ENCODE data around the gene CNDP2. TPM values are rescaled to one million over a fixed set of nuclear protein-coding genes. Genes with fewer than 3 reads are reported as not detected.

Gene CNDP2
- total RNA-seq, 1 experiment from 2014 or later = 310 TPM

DNA sequence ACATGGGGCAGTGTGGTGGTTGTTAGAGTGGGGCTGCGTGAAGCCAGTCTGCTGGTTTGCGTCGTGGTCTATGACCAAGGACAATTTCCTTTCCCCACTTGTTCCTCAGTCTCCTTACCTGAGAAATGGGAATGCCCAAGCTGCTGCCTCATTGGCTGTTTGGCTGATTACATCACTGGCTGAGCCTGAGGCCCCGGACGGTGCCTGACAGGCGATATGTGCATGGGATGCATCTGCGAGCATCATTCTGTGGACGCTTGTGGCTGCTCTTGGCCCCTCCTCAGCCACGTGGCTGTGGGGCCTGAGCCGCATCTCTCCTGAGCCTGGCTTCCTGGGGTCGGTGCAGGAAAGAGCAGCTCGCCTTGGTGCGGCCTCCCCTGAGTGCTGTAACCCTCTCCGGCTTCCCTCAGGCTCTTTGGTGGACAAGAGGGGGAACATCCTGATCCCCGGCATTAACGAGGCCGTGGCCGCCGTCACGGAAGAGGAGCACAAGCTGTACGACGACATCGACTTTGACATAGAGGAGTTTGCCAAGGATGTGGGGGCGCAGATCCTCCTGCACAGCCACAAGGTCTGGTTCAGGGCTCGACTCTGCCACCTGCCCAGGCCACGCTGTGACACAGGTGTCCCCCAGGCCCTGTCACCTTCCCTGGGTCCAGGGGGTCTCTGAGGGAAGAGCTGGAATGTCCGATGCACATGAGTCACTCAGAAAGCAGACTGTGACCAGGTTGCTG, 17.2 kb downstream of the CNDP2 start:
- no peak for DNase-seq (ENCODE audit: low read depth, low spot score)
- in situ Hi-C loops (cut with HindIII; ENCODE audit: low pct_unique_long_range_greater_than_20kb, low sequenced_read_pairs) (no loop called here), intact Hi-C loops (cut with micrococcal nuclease; ENCODE audit: unreplicated experiment) (no loop called here)
- Histone ChIP-seq H3K4me3 (ENCODE audit: low read depth in 2 of 2, low read length in 2 of 2) (no peak overlapping the region), H3K27ac (ENCODE audit: low read length) (no peak overlapping the region), H3K4me1 (ENCODE audit: control insufficient read depth, insufficient read depth, low read length) (0 out of 2 replicates have a peak, but pooled peaks cover 4% of the 10 kb centered on the region), H3K36me3 (ENCODE audit: control insufficient read depth, insufficient read depth, low read length) (peaks cover 13% of the 10 kb centered on the region; the same call in 1 of the 2 replicates), H3K9me3 (ENCODE audit: control insufficient read depth, insufficient read depth, low read depth, low read length) (no peaks in the 10 kb centered on the region), H3K27me3 (ENCODE audit: control insufficient read depth, insufficient read depth, low read length) (no peaks in the 10 kb centered on the region)
- no peak for ATAC-seq
- no TSS peak for BruUV-seq (replicated peaks)
- ChIA-PET POLR2A (no interaction called here), CTCF (no interaction called here)
- TF ChIP-seq SIN3A (IDR thresholded peaks at IDR 0.05; ENCODE audit: borderline replicate concordance, insufficient read depth, low read depth, low read length) (no peak), TCF7L2 (IDR thresholded peaks at IDR 0.05; ENCODE audit: low read depth, low read length) (no peak), POLR2AphosphoS5 (IDR thresholded peaks at IDR 0.05; ENCODE audit: low read depth, low read length) (no peak)
- TF ChIP-seq, protein P1, sequence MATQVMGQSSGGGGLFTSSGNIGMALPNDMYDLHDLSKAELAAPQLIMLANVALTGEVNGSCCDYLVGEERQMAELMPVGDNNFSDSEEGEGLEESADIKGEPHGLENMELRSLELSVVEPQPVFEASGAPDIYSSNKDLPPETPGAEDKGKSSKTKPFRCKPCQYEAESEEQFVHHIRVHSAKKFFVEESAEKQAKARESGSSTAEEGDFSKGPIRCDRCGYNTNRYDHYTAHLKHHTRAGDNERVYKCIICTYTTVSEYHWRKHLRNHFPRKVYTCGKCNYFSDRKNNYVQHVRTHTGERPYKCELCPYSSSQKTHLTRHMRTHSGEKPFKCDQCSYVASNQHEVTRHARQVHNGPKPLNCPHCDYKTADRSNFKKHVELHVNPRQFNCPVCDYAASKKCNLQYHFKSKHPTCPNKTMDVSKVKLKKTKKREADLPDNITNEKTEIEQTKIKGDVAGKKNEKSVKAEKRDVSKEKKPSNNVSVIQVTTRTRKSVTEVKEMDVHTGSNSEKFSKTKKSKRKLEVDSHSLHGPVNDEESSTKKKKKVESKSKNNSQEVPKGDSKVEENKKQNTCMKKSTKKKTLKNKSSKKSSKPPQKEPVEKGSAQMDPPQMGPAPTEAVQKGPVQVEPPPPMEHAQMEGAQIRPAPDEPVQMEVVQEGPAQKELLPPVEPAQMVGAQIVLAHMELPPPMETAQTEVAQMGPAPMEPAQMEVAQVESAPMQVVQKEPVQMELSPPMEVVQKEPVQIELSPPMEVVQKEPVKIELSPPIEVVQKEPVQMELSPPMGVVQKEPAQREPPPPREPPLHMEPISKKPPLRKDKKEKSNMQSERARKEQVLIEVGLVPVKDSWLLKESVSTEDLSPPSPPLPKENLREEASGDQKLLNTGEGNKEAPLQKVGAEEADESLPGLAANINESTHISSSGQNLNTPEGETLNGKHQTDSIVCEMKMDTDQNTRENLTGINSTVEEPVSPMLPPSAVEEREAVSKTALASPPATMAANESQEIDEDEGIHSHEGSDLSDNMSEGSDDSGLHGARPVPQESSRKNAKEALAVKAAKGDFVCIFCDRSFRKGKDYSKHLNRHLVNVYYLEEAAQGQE (IDR thresholded peaks at IDR 0.05; ENCODE audit: insufficient read depth in 1 of 2, low read depth in 2 of 2, low read length in 1 of 2) = no peak

DNA sequence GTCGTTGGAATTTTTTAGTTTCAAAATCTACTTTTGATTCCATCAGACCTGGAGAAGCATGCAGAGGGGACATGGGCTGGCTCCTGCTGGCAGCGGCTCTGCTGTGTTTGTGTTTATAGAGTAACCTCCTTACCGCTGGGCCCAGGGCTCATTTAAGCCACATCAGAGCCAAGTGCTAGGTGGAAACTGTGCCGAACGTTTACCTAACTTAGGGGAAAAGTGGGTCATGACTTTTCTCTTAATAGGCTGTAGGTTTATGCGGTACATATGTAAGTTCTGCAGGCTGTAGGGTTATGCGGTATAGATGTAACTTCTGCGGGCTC, 17.7 kb downstream of the CNDP2 start:
- Histone ChIP-seq H3K27me3 (ENCODE audit: control insufficient read depth, insufficient read depth, low read length) (no peaks in the 10 kb centered on the region), H3K27ac (ENCODE audit: low read length) (no peak overlapping the region), H3K36me3 (ENCODE audit: control insufficient read depth, insufficient read depth, low read length) (peaks cover 13% of the 10 kb centered on the region; the same call in 1 of the 2 replicates), H3K9me3 (ENCODE audit: control insufficient read depth, insufficient read depth, low read depth, low read length) (no peaks in the 10 kb centered on the region), H3K4me1 (ENCODE audit: control insufficient read depth, insufficient read depth, low read length) (0 out of 2 replicates have a peak, but pooled peaks cover 4% of the 10 kb centered on the region), H3K4me3 (ENCODE audit: low read depth in 2 of 2, low read length in 2 of 2) (no peak overlapping the region)
- ATAC-seq = no peak
- in situ Hi-C loops (cut with HindIII; ENCODE audit: low pct_unique_long_range_greater_than_20kb, low sequenced_read_pairs) (no loop called here), intact Hi-C loops (cut with micrococcal nuclease; ENCODE audit: unreplicated experiment) (no loop called here)
- no TSS peak for BruUV-seq (replicated peaks)
- TF ChIP-seq, protein P2, sequence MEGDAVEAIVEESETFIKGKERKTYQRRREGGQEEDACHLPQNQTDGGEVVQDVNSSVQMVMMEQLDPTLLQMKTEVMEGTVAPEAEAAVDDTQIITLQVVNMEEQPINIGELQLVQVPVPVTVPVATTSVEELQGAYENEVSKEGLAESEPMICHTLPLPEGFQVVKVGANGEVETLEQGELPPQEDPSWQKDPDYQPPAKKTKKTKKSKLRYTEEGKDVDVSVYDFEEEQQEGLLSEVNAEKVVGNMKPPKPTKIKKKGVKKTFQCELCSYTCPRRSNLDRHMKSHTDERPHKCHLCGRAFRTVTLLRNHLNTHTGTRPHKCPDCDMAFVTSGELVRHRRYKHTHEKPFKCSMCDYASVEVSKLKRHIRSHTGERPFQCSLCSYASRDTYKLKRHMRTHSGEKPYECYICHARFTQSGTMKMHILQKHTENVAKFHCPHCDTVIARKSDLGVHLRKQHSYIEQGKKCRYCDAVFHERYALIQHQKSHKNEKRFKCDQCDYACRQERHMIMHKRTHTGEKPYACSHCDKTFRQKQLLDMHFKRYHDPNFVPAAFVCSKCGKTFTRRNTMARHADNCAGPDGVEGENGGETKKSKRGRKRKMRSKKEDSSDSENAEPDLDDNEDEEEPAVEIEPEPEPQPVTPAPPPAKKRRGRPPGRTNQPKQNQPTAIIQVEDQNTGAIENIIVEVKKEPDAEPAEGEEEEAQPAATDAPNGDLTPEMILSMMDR (IDR thresholded peaks at IDR 0.05) = no peak
- TF ChIP-seq POLR2AphosphoS5 (IDR thresholded peaks at IDR 0.05; ENCODE audit: low read depth, low read length) (no peak), SIN3A (IDR thresholded peaks at IDR 0.05; ENCODE audit: borderline replicate concordance, insufficient read depth, low read depth, low read length) (no peak), TCF7L2 (IDR thresholded peaks at IDR 0.05; ENCODE audit: low read depth, low read length) (no peak)
- TF ChIP-seq, protein P1 (IDR thresholded peaks at IDR 0.05; ENCODE audit: insufficient read depth in 1 of 2, low read depth in 2 of 2, low read length in 1 of 2) = no peak
- ChIA-PET CTCF (no interaction called here), POLR2A (no interaction called here)
- DNase-seq (ENCODE audit: low read depth, low spot score) = no peak

Measured in Panc1 (cell line).